Measurements from ENCODE around the gene PTCRA.

DNA sequence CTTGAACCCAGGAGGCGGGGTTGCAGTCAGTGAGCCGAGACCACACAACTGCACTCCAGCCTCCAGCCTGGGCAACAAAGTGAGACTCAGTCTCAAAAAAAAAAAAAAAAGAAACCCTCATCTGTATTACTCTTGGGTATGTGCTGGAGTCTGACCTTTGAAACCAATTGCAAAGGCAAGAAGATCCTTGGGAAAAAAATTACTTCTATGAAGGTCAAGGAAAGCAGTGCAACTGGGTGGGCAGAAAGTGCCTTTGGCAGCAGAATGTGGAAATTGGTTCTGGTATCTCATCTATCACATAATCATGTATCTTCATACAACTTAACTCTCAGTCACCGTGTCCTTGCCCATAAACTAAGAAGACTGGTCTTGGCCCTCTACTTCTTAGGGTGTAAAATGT, 44.1 kb upstream of the PTCRA start:
- TF ChIP-seq POLR2A (IDR thresholded peaks at IDR 0.05) (no peak), CTCF (IDR thresholded peaks at IDR 0.05) (no peak)

Measured in stomach (tissue), 4 donors.